ENCODE measurements around the gene HEXA. TPM values are rescaled to one million over a fixed set of nuclear protein-coding genes. Genes with fewer than 3 reads are reported as not detected.

Gene HEXA
- polyA plus RNA-seq, 1 donor: 56.7 TPM

DNA sequence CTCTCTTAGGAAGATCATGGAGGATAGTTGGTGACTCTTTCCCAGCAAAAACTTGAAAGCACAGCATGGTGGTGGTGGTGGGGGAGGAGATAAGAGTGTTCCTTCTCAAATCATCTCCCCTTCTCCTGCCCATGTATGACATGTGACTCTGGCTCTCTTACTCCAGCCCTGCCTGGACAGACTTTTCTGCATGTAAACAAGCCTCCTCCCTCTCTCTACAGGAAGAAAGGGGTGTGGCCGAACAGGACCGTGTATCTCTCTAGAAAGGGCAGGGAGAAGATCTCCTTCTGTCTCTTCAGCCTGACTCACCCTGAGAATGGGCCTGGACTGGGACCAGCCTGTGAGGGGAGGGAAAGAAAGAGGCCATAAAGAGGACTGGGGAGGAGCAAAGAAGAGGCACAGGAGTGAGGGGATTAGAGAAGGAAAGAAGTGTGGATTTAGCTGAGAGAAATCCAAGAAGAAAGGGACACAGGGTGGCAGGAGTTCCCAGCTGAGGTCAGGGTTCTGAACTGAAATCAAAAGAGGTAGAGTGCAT is 57.3 kb downstream of the HEXA start:
- DNase-seq: no peak

DNA sequence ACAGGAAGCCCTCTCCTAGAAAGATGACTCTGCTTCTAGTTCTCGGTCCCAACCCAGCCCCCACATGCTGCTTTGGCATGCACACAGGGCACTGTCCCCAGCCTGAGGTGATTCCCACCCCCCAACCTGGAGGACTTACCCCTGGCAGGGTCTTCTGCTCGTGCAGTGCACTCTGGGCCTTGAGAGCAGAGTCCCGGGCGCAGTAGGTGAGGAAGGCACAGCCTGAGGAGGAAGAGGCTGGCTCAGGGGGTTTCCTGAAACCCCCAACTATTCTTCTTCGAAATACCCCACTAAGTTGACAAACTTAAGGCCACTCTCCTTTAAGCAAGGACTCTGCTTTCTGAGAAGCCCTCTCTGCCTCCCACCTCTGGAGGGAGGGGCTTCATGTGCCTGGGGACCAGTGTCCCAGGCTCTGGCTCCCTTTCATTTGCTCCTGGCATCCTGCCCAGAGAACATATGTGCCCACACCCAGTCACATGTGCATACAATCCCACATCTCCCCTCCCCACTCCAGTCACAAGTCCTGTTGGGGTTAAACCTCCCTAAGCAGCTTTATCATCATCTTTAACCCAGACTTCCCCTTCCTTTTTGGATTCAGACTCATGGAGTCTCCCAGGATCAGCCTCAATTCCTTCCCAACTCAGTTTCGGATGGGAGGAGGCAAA is 60.0 kb downstream of the HEXA start:
- no peak for DNase-seq

DNA sequence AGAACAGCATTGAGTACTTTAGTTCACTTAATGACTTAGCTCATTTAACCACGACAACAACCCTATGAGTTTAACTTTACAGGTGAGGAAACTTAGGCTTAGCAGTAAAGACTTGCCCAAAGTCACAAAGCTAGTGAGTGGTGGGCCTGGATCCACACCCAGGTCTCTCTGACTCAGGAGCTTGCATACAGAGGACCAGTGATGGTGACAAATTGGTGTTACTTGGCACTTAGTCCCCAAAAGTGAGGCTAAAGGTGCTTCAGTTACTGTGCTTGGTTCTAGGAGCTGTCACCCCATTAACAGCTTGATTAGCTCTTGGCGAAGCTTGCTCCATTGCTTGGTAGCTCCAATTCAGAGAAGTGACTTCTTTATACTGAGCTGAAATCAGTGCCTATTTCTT is 61.9 kb downstream of the HEXA start:
- no peak for DNase-seq

DNA sequence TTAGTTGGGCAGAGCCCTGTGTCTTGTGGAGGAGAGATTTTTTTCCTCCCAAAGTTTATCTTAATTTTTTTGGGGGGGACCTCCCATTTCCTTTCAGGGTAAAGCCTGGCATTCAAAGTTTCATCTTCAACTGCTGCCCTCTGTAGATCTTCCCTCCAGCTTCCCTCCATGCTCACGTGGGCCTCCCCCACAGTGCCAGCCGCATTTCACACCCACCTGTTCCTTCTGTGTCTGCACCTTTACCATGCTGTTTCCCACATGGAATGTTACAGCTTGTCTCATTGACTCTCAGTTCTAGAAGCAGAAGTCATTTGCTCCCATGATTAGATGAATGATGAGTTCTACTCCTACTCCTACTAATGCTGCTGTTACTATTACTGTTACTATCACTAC is 62.4 kb downstream of the HEXA start:
- DNase-seq: no peak

DNA sequence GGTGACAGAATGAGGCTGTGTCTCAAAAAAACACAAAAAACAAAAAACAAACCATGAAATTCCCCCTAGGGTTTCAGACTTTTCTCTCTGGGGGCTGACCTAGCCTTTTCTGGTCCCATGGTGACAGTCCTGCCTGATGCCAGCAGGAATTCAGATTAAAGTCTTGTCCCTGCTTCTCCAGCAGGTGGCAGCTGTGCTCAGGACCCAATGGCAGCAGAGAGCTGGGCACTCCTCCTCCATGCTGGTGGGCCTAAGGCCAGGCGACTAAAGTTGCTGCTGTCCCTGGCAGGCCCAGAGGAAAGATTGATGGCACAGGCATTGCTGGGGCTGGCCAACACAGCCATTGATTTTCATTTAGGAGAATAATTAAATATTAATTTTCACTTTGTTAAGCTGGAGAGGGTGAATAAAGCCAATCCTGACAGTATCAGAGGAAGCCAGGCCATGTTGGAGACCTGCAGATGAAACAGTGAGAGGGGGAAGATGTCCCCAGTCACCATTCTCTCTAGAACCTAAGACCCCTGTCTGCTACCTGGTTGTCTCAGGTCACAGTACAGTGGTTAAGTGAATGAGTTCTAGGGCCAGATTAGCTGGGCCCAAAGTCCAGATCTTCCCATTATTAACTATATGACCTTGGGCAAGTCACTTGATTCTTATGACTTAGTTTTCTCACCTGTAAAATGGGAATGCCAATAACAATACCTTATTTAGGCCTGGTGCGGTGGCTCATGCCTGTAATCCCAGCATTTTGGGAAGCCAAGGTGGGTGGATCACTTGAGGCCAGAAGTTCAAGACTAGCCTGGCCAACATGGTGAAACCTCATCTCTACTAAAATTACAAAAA is 63.0 kb downstream of the HEXA start:
- DNase-seq: no peak

DNA sequence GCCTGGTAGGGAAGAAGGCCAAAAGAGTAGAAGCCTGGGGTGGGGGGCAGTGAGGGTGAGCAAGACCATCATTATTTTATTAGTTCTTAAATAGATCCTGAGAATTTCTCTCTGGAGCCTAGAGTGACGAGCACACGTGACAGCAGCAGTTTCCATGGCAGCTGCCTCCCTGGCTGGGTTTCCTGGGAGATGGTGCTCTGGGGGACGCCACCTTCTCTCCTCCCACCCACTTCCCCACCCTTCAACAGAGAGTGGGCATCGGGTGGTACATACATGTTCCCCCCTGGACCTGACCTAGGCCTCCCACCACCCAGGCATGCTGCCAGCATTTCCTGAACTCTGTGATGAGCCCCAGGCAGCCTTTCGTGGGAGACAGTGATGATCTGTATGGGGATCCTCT is 68.8 kb downstream of the HEXA start:
- DNase-seq: no peak

DNA sequence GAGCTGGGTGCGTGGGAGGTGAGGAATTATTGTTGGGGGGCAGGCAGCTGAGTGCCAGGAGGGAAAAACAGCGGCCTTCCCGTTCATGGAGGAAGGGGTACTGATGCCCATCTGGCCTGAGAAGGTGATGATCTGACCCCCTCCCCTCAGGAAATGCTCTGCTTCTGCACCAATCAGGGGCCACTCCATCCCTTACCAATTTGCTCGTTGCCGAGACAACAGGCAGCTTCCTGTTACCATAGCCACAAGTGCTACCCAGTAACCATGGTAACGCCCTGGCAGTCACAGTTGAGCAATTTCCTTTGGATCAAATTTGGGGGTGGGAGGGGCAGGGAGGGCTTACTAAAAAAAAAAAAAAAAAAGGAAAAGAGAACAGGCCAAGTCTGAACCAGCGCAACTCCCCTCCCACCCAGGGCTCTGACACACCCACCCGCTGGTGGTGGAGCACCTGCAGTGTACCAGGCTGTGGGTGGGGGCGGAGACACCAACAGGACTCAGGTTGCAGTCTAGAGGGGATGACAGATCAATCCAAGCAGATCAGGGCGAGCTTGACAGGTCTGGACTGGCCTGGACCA is 69.5 kb downstream of the HEXA start:
- no peak for DNase-seq

DNA sequence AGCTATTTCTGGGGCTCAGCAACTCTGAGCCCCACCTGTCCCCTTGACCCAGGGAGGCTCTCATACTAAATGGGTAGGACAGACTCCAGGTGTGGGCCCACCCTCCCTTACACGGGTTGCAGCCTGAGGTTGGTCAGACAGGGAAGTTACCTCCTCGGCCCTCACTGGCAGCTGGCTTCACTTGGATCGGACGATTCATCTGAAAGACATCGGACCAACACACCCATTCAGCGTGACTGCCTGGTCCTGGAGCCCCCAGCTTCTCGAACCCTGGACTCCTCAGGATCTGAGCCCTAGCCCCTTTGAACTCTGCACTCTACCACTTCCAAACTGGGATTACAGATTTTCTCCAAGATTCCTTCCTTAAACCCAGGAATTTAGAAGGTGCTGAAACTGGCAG is 71.2 kb downstream of the HEXA start:
- no peak for DNase-seq

DNA sequence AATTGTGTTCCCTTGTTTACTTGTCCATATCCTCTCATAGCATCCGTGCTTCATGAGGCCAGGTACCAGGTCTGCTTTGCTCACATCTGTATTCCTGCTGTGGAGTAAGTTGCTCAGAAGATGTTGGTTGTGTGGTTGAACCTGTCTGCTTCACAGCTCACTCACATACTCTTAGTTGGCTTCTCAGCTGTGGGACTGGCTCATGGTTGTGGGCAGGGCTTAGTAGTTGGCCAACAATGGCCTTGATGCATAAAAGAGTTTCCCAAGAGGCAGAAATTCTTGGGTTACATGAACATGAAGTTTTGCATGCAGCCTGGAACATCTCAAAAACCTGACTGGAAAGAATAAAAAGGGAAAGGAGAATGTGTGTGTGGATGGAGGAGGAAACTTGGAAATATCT is 72.9 kb downstream of the HEXA start:
- no peak for DNase-seq

Other genes starting within 250 kb of the HEXA start
- gene GRAMD2A, start 178.2 kb downstream of the HEXA start, polyA plus RNA-seq (ENCODE audit: insufficient read length): 2.6 TPM
- gene PKM, start 144.8 kb downstream of the HEXA start, polyA plus RNA-seq (ENCODE audit: insufficient read length): 1,017 TPM
- 56.4 TPM for gene PARP6, start 103.5 kb downstream of the HEXA start, polyA plus RNA-seq (ENCODE audit: insufficient read length)
- gene CELF6, start 55.9 kb downstream of the HEXA start, polyA plus RNA-seq (ENCODE audit: insufficient read length): 2.1 TPM
- gene TMEM202, start 22.3 kb upstream of the HEXA start, polyA plus RNA-seq (ENCODE audit: insufficient read length): not detected
- 133 TPM for gene ARIH1, start 98.3 kb upstream of the HEXA start, polyA plus RNA-seq (ENCODE audit: insufficient read length)